C4-2B (cell line): Measurements from ENCODE around the gene PLEKHA8.

Source experiments
- CTCF ChIP-seq: fragments of 450-650 bp; conservative IDR thresholded peaks from 2 replicates; pipeline ENCODE4 v1.5.1; 2017; ENCODE audit warnings: mild to moderate bottlenecking
- ZFX ChIP-seq: fragments of 450-650 bp; IDR thresholded peaks from 2 replicates; pipeline ENCODE4 v1.6.1; 2017

DNA sequence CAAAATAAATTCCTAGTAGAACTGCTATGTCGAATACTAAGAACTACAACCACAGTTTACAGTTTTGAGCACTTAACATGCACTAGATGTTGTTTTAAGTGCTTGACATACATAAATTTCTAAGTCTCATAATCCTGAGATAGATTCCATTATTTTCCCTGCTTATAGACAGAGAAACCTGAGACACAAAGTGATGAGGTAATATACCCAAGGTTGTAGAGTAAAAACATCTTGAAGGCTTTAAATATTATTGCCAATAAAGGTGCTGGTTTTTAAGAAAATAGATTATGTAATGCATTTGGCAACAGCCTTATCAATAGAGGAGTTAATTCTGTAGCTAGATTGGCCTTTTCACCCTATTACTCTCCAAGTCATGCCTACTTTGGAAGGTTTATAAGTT, 48.2 kb downstream of the PLEKHA8 start:
- TF ChIP-seq CTCF (no peak), ZFX (no peak)
